ENCODE results near the gene OR2C1.
A peak's percentile ranks its signal among the peaks of the same experiment; 100 is the strongest.

Gene OR2C1

DNA sequence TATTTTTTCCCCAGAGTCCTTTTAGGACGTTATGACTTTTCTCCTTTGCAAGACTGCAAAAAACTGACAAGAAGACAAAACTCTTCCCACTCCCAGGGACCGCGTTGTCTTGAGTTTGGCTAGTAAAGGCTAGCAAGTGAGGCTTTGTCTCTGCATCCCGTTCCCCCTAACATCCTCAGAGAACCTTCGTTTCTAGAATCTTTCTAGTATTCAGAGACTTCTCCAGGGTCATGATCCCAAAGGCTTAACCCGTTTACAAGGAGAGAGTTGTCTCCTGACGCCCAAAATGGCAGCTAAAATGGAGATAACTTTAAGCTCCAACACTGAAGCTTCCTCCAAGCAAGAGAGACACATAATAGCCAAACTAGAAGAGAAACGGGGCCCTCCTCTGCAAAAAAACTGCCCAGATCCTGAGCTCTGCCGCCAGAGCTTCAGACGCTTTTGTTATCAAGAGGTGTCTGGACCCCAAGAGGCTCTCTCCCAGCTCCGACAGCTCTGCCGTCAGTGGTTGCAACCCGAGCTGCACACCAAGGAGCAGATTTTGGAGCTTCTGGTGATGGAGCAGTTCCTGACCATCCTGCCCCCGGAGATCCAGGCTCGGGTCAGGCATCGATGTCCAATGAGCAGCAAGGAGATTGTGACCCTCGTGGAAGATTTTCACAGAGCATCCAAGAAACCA is 46.2 kb downstream of the OR2C1 start:
- H3K9me2 ChIP-seq (replicated peaks; ENCODE audit: insufficient read depth, low read length): no peaks in the 10 kb centered on the region
- H4K20me1 ChIP-seq (ENCODE audit: insufficient read depth, low read length): no peaks in the 10 kb centered on the region
- peak overlapping the region; percentile 47; the same call in 1 of the 2 replicates for H3K27ac ChIP-seq (ENCODE audit: low read length)
- DNase-seq: no peak
- peak overlapping the region; percentile 62 for H3K9ac ChIP-seq (ENCODE audit: low read length)
- peaks cover 25% of the 10 kb centered on the region for H3K36me3 ChIP-seq (replicated peaks; ENCODE audit: insufficient read depth, low read length)
- peaks cover 8% of the 10 kb centered on the region; the same call in 1 of the 2 replicates for H3F3A ChIP-seq (ENCODE audit: insufficient read depth, low read length)
- no peaks in the 10 kb centered on the region for H3K27me3 ChIP-seq (replicated peaks; ENCODE audit: insufficient read depth, low read length)
- no peak for TF ChIP-seq EZH2 (optimal IDR thresholded peaks at IDR 0.05; ENCODE audit: low read depth, low read length)
- TF ChIP-seq EZH2phosphoT487 (IDR thresholded peaks at IDR 0.05; ENCODE audit: low read length): no peak
- TF ChIP-seq, protein P1, sequence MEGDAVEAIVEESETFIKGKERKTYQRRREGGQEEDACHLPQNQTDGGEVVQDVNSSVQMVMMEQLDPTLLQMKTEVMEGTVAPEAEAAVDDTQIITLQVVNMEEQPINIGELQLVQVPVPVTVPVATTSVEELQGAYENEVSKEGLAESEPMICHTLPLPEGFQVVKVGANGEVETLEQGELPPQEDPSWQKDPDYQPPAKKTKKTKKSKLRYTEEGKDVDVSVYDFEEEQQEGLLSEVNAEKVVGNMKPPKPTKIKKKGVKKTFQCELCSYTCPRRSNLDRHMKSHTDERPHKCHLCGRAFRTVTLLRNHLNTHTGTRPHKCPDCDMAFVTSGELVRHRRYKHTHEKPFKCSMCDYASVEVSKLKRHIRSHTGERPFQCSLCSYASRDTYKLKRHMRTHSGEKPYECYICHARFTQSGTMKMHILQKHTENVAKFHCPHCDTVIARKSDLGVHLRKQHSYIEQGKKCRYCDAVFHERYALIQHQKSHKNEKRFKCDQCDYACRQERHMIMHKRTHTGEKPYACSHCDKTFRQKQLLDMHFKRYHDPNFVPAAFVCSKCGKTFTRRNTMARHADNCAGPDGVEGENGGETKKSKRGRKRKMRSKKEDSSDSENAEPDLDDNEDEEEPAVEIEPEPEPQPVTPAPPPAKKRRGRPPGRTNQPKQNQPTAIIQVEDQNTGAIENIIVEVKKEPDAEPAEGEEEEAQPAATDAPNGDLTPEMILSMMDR (IDR thresholded peaks at IDR 0.05; ENCODE audit: low read length): no peak
- H3K4me1 ChIP-seq (ENCODE audit: low read length): peaks cover 6% of the 10 kb centered on the region; the same call in 1 of the 2 replicates
- H3K9me3 ChIP-seq (replicated peaks; ENCODE audit: insufficient read depth, low read length): no peaks in the 10 kb centered on the region
- H3K4me3 ChIP-seq (ENCODE audit: low read length): peak overlapping the region; percentile 96
- peaks cover 23% of the 10 kb centered on the region for H3K79me2 ChIP-seq (ENCODE audit: low read length)
- H3K4me2 ChIP-seq (ENCODE audit: low read depth, low read length): peak overlapping the region; percentile 61
- peak overlapping the region; percentile 41 for H2AFZ ChIP-seq (ENCODE audit: low read length)

All from MM.1S (cell line).